NCI-H146 treated with DMSO at 0.1 percent for 48 hours (cell line): ENCODE measurements around the gene LMLN.
"Not testable (repeated sequence)": the region's sequence is repeated elsewhere in the genome, so short reads cannot be mapped to it uniquely, and the experiment has no call there.

Experiments used
- DNase-seq: peaks from one replicate; lab custom pipeline; 2025; ENCODE audit not compliant: unreplicated experiment; lab: John Stamatoyannopoulos, UW

LMLN gene

GRCh38 chr3:198025644-198026043 is 65.6 kb downstream of the LMLN start:
- DNase-seq = no peak

DNA sequence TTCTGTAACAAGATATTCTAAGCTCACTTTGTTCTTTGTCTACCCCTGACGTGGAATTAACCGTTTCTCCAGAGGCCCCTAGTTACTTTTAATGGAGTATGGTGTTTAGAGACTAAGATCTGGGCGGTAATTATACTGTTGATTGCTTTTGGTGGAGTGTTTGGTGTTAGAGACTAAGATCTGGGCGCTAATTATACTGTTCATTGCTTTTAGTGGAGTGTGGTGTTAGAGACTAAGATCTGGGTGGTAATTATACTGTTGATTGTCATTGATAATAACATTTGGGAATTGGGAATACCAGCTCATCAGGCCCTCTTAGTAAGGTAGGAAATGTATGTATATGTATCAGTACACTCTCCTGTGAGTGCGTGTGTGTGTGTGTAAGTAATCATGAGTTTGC is 66.6 kb downstream of the LMLN start:
- no peak for DNase-seq

- DNase-seq = no peak
Measured at GRCh38 chr3:198027045-198027798, 67.2 kb downstream of the LMLN start.

DNA sequence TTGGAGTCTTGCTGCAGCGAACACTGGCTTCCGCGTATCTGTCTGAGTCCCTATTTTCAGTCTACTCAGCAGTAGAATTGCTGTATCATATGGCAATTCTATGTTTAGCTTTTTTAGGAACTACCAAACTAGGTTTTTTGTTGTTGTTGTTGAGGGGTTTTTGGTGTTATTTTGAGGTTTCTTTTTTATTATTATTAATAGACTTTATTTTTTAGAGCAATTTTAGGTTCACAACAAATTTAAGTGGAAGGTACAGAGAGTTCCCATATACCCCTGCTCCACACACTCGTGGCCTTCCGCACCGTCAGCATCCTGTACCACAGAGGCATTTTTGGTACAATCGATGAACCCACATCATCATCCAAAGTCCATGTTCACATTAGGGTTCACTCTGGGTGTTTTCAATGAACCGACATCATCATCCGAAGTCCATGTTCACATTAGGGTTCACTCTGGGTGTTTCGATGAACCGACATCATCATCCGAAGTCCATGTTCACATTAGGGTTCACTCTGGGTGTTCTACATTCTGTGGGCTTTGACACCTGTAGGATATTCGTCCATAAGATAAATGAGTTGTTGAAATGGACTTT is 67.9 kb downstream of the LMLN start:
- no peak for DNase-seq

GRCh38 chr3:198028718-198029117 is 68.7 kb downstream of the LMLN start:
- DNase-seq = no peak

GRCh38 chr3:198030125-198030524 is 70.1 kb downstream of the LMLN start:
- no peak for DNase-seq

GRCh38 chr3:198030726-198031125 is 70.7 kb downstream of the LMLN start:
- no peak for DNase-seq

DNA sequence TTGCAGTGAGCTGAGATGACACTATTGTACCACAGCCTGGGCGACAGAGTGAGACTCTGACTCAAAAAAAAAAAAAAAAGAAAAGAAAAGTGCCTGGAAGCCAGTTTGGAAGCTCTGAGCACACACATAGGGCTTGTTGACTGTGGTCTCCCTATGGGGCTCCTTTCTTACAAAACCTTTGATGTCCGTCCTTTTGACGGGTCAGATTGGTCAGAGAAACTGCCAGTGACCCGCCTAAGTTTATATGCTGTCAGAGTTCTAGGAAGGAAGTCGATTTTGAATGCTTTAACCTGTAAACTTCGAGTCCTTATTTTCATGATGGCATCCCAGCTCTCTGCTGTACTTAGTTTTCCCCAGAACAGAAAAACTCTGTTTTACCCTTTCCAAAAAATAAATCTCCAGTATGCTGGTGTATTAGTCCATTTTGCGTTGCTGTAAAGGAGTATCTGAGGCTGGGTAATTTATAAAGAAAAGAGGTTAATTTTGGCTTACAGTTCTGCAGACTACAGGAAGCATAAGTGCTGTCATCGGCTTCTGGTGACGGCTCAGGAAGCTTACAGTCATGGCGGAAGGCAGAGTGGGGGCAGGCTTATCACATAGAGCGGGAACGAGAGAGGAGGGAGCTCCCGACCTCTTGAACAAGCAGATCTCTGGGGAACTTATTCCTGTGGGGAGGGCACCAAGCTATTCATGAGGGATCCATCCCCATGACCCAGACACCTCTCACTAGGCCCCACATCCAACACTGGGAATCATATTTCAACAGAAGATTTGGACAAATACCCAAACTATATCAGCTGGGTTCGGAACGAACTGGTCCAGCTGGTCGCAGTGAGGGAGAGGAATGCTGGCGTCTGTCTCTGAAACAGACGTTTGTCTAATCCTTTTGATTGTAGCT is 72.3 kb downstream of the LMLN start:
- no peak for DNase-seq

- no peak for DNase-seq
Measured at GRCh38 chr3:198043119-198043518, 83.1 kb downstream of the LMLN start.

- no peak for DNase-seq
Measured at GRCh38 chr3:198046120-198046857, 86.3 kb downstream of the LMLN start.

GRCh38 chr3:198048445-198048844 is 88.4 kb downstream of the LMLN start:
- DNase-seq = no peak

DNA sequence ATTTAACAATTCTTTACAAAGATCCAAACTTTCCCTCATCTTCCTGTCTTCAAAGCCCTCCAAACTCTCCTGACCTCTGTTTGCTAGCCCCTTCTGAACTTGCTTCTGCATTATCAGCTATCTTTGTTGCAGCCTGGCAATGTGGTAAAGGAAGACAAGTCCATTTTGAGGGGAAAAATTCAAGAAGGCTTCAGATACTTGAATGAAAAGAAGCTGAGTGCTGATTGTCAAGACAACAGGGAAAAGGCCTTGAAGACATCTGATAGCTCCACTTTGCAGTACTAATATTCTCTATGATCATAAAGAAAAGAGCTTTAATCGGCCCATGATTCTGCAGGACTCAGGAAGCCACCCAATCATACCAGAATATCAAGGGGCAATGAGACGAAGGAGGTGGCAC is 91.8 kb downstream of the LMLN start:
- no peak for DNase-seq

DNA sequence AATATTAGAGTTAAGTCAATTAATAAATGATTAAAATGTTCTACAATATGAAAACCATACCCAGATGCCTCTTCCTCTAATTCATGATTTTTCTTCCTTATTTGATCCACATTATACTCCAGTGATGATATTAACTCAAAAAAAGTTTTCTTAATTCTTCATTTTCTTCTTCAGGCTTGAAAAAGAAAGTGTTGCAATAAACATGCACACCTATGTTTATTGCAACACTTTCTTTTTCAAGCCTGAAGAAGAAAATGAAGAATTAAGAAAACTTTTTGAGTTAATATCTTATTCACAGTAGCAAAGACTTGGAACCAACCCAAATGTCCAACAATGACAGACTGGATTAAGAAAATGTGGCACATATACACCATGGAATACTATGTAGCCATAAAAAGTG is 93.4 kb downstream of the LMLN start:
- not testable (repeated sequence) for DNase-seq

- no peak for DNase-seq
Measured at GRCh38 chr3:198061119-198062067, 101.4 kb downstream of the LMLN start.

GRCh38 chr3:198062068-198062465 is 102.0 kb downstream of the LMLN start:
- DNase-seq = no peak

DNA sequence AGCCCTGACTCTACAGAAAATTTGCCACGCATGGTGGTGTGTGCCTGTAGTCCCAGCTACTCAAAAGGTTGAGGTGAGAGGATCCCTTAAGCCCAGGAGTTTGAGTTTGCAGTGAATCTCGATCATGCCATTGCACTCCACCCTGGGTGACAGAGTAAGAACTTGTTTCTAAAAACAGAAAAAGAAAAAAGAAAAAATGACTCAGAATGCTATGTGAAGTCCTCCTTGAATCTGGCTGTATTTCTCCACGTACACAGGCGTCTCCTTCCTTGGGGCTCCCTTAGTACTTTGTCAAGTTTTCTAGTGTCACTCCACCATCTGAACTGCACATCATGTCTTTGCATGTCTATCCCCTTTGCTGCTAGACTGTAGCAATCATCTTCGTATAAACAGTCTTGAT is 104.4 kb downstream of the LMLN start:
- DNase-seq = no peak

GRCh38 chr3:198065897-198066296 is 105.9 kb downstream of the LMLN start:
- DNase-seq = no peak

DNA sequence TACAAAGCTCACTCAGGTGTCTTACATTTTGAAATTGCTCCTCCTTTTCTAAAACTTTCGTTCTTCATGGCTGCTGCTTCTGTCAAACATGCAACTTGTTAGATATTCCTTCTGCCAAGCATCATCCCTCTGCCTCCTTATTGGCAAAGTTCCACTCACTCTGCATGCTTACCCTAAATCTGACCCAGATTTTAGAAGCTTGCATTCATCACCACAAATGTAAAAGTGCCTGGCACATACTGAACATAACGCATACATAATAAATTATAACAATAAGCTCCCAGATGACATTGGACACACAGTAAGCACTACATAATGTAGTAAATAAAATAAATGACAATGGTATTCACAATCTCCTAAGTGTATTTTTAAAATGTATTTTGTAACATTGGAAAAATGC is 107.4 kb downstream of the LMLN start:
- no peak for DNase-seq

DNA sequence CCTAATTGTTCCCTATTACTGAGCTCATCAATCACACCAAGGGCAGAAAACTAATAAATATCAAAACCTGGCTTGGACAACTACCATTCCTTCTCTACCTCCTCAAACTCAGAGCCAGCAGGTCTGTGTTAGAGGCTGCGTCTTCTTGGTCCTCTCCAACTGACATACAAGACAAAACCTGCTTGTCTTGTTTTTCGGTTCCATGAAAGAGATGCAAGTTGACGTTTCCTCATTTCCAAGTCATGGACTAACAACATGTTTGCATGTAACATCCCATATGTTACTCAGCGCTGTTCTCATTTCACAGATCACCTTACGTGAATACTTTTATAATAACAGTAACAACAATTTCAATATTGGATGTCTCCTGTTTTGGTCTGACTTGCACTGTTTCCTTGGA is 110.9 kb downstream of the LMLN start:
- no peak for DNase-seq
